Activated effector memory CD4-positive, alpha-beta T cell treated with Interleukin-2 at 50 U/mL for 16 hours (primary cell): ENCODE measurements around the gene UGT1A4.

Source experiments
- DNase-seq: peaks from one replicate; pipeline ENCODE4 v3.0.0-alpha.2; 2020

The UGT1A4 gene

GRCh38 chr2:233814056-233814835 lies 95.7 kb downstream of the UGT1A4 start:
- DNase-seq: no peak

- no peak for DNase-seq
These were observed 97.3 kb downstream of the UGT1A4 start for GRCh38 chr2:233815861-233816260.

- no peak for DNase-seq
These were observed 97.8 kb downstream of the UGT1A4 start for GRCh38 chr2:233816334-233816733.

GRCh38 chr2:233816771-233817170 lies 98.2 kb downstream of the UGT1A4 start:
- DNase-seq: no peak

GRCh38 chr2:233817361-233817911 lies 98.9 kb downstream of the UGT1A4 start:
- DNase-seq: no peak

- no peak for DNase-seq
These were observed 99.6 kb downstream of the UGT1A4 start for GRCh38 chr2:233817995-233818638.

GRCh38 chr2:233818639-233819621 lies 100.4 kb downstream of the UGT1A4 start:
- no peak for DNase-seq

- no peak for DNase-seq
These were observed 101.6 kb downstream of the UGT1A4 start for GRCh38 chr2:233819884-233820773.

GRCh38 chr2:233820774-233821105 lies 102.2 kb downstream of the UGT1A4 start:
- DNase-seq: no peak

- DNase-seq: no peak
These were observed 102.7 kb downstream of the UGT1A4 start for GRCh38 chr2:233821196-233821595.

GRCh38 chr2:233821709-233822100 lies 103.2 kb downstream of the UGT1A4 start:
- DNase-seq: no peak

GRCh38 chr2:233822101-233822771 lies 103.7 kb downstream of the UGT1A4 start:
- DNase-seq: no peak
